HG03521 (cell line): ENCODE data around the gene GATD1.

ENCODE experiments used
- ATAC-seq: cut with Tn5 transposase; IDR thresholded peaks from one replicate; pipeline ENCODE4 v1.9.1; 2021; ENCODE audit warnings: mild to moderate bottlenecking, moderate library complexity; ENCODE audit not compliant: unreplicated experiment

GATD1 gene

GRCh38 chr11:729492-730074 lies 47.7 kb downstream of the GATD1 start:
- no peak for ATAC-seq

GRCh38 chr11:728901-729491 lies 48.3 kb downstream of the GATD1 start:
- no peak for ATAC-seq

- ATAC-seq, result no peak
These were observed 49.2 kb downstream of the GATD1 start for GRCh38 chr11:727859-728748.

GRCh38 chr11:727281-727701 lies 50.0 kb downstream of the GATD1 start:
- ATAC-seq, result no peak

- ATAC-seq, result no peak
These were observed 50.7 kb downstream of the GATD1 start for GRCh38 chr11:726278-727220.

- ATAC-seq, result no peak
These were observed 51.6 kb downstream of the GATD1 start for GRCh38 chr11:725624-726202.

- no peak for ATAC-seq
These were observed 52.4 kb downstream of the GATD1 start for GRCh38 chr11:724778-725386.

GRCh38 chr11:724049-724777 lies 53.1 kb downstream of the GATD1 start:
- ATAC-seq, result no peak

GRCh38 chr11:723120-723883 lies 54.0 kb downstream of the GATD1 start:
- no peak for ATAC-seq

- no peak for ATAC-seq
These were observed 54.9 kb downstream of the GATD1 start for GRCh38 chr11:722346-722811.

- no peak for ATAC-seq
These were observed 55.4 kb downstream of the GATD1 start for GRCh38 chr11:721741-722345.

- no peak for ATAC-seq
These were observed 56.0 kb downstream of the GATD1 start for GRCh38 chr11:721247-721740.

- ATAC-seq, result no peak
These were observed 56.5 kb downstream of the GATD1 start for GRCh38 chr11:720642-721246.

GRCh38 chr11:720017-720641 lies 57.2 kb downstream of the GATD1 start:
- ATAC-seq, result no peak

- no peak for ATAC-seq
These were observed 57.9 kb downstream of the GATD1 start for GRCh38 chr11:719214-720016.
